ENCODE results near the gene MEIOC. TPM values are rescaled to one million over a fixed set of nuclear protein-coding genes. Genes with fewer than 3 reads are reported as not detected.

MEIOC gene
- total and polyA plus RNA-seq, 2 of the 8 experiments (the other 6 are each of a cell fraction or from before 2014, with no cell fraction given) = 4.2 to 4.8 TPM

- Histone ChIP-seq H3K18ac (ENCODE audit: extremely low read depth, low read length) (peak overlapping the region; percentile 34; the same call in 1 of the 2 replicates), H4K8ac (ENCODE audit: extremely low read depth, insufficient read depth, low read length) (no peak overlapping the region; the same call in 1 of the 2 replicates), H2AK5ac (ENCODE audit: low read depth, low read length) (no peak overlapping the region), H2BK12ac (ENCODE audit: low read depth, low read length) (no peak overlapping the region), H2BK120ac (replicated peaks; ENCODE audit: low read depth, low read length) (no peak overlapping the region), H3K4me3 (ENCODE audit: extremely low read depth in 1 of 4, insufficient read depth in 2 of 4, low read depth in 3 of 4, low read length in 4 of 4) (peak overlapping the region in 1 of 4 experiments; percentile 44; a peak in 3 of 8 replicates), H3K9me3 (ENCODE audit: insufficient read depth in 2 of 2, low read depth in 1 of 2, low read length in 1 of 2) (no peaks in the 10 kb centered on the region), H3K9ac (replicated peaks in 1 of 4; ENCODE audit: extremely low read depth in 1 of 4, low read depth in 3 of 4, low read length in 3 of 4) (no peak overlapping the region), H3K27ac (ENCODE audit: low read depth, low read length) (no peak overlapping the region), H3K79me2 (ENCODE audit: control insufficient read depth in 1 of 2, insufficient read depth in 2 of 2, low read length in 2 of 2) (no peaks in the 10 kb centered on the region), H3K79me1 (ENCODE audit: low read depth, low read length) (no peaks in the 10 kb centered on the region), H3K23me2 (ENCODE audit: low read depth, low read length) (no peaks in the 10 kb centered on the region), H2BK5ac (ENCODE audit: low read depth, low read length) (no peak overlapping the region; the same call in 1 of the 2 replicates), H4K91ac (replicated peaks; ENCODE audit: insufficient read length, low read length) (peak overlapping the region; percentile 11), H3K36me3 (ENCODE audit: control insufficient read depth in 2 of 4, insufficient read depth in 4 of 4, low read length in 3 of 4) (no peaks in the 10 kb centered on the region), H3K56ac (replicated peaks; ENCODE audit: insufficient read length, low read depth, low read length) (no peak overlapping the region), H3K4me1 (replicated peaks in 1 of 4; ENCODE audit: control insufficient read depth in 3 of 4, insufficient read depth in 4 of 4, low read length in 3 of 4) (peaks cover 0 to 11% (median 4%) of the 10 kb centered on the region in 4 experiments; a peak in 5 of 7 replicates), H3K4ac (replicated peaks; ENCODE audit: insufficient read length, low read depth, low read length) (no peak overlapping the region), H2BK15ac (ENCODE audit: low read length) (0 out of 2 replicates have a peak overlapping the region, but pooled peaks have one; percentile 73), H3K14ac (ENCODE audit: insufficient read length) (no peak overlapping the region), H4K5ac (ENCODE audit: insufficient read length, low read depth, low read length) (no peak overlapping the region), H2AFZ (ENCODE audit: low read length) (no peak overlapping the region), H4K20me1 (replicated peaks in 1 of 2; ENCODE audit: control insufficient read depth in 1 of 2, insufficient read depth in 2 of 2, low read length in 2 of 2) (no peaks in the 10 kb centered on the region), H2BK20ac (ENCODE audit: low read length) (no peak overlapping the region), H3K27me3 (replicated peaks in 1 of 4; ENCODE audit: control insufficient read depth in 3 of 4, extremely low read depth in 1 of 4, insufficient read depth in 3 of 4, low read length in 3 of 4) (no peaks in the 10 kb centered on the region), H3K23ac (ENCODE audit: insufficient read length) (no peak overlapping the region), H3K4me2 (ENCODE audit: insufficient read depth in 1 of 2, low read depth in 2 of 2, low read length in 2 of 2) (peak overlapping the region; percentile 54 to 59; a peak in 2 of 4 replicates)
- WGBS, 2 experiments (ENCODE audit: extremely low coverage in 1 of 2, insufficient coverage in 1 of 2, insufficient read length in 1 of 2, insufficient replicate concordance in 2 of 2, low coverage in 1 of 2, low lambda C conversion rate in 2 of 2, missing lambda C conversion rate in 1 of 2) = 87% methylated on average over 9 of the region's 9 CpGs; no CpG with 5 or more reads in 1 of the 2 experiments
- DNase-seq (ENCODE audit: low read depth in 1 of 2, low spot score in 2 of 2) = no peak
- ChIA-PET CTCF (ENCODE audit: partially characterized antibody) (interaction anchor here (0.9 to 10.8 kb wide), 11 partner anchors 9 to 105 kb away, joined by 3 to 84 read pairs (median 5); partner anchors contain the start of gene MEIOC), POLR2A (ENCODE audit: partially characterized antibody) (interaction anchor here (0.9 to 1.8 kb wide), 7 partner anchors 9 to 88 kb away, joined by 3 to 4 read pairs (median 3); no protein-coding TSS in a partner anchor)
- no peak for FAIRE-seq
- TF ChIP-seq HDAC6 (IDR thresholded peaks at IDR 0.05; ENCODE audit: low read depth, low read length) (no peak), TAF7 (optimal IDR thresholded peaks at IDR 0.05; ENCODE audit: borderline replicate concordance, low read depth, low read length) (no peak), SAP30 (IDR thresholded peaks at IDR 0.05; ENCODE audit: insufficient read depth, insufficient replicate concordance, low read length) (no peak), SP2 (IDR thresholded peaks at IDR 0.05; ENCODE audit: low read length) (no peak), CBX5 (IDR thresholded peaks at IDR 0.05; ENCODE audit: low read depth, low read length) (no peak), USF2 (IDR thresholded peaks at IDR 0.05; ENCODE audit: low read length) (no peak), RNF2 (IDR thresholded peaks at IDR 0.05; ENCODE audit: borderline replicate concordance, low read depth, low read length, missing control alignments, poor library complexity, severe bottlenecking) (no peak), JUN (IDR thresholded peaks at IDR 0.05; ENCODE audit: low read depth, low read length) (no peak), EGR1 (IDR thresholded peaks at IDR 0.05; ENCODE audit: borderline replicate concordance, low read depth, low read length) (no peak), HDAC2 (IDR thresholded peaks at IDR 0.05; ENCODE audit: borderline replicate concordance in 1 of 2, low read depth in 2 of 2, low read length in 2 of 2) (no peak)
Observed at GRCh38 chr17:44627513-44628242, 28.6 kb upstream of the MEIOC start.

Measured in H1 (cell line).